DND-41 (cell line): ENCODE measurements around the gene COL26A1.
A peak's percentile ranks its signal among the peaks of the same experiment; 100 is the strongest.

Experiments
- ATAC-seq: fragments of 200-7000 bp; cut with Tn5 transposase; 3 replicates; pipeline ENCODE4 v1.9.1; 2021; ENCODE audit warnings: low read depth; ENCODE audit not compliant: insufficient read depth
- DNase-seq: peaks from one replicate; pipeline ENCODE4 v3.0.0-alpha.2; 2020
- H2AFZ ChIP-seq: 2 replicates; pipeline ENCODE4 v1.6.0; 2012; ENCODE audit warnings: low read depth, low read length
- H3K27ac ChIP-seq: 2 replicates; pipeline ENCODE4 v1.5.1; 2012; ENCODE audit warnings: low read length, inconsistent platforms
- H3K27me3 ChIP-seq: fragments of 200-600 bp; sonication (generic); 2 replicates; pipeline ENCODE4 v1.6.0; 2012; ENCODE audit warnings: low read length, mild to moderate bottlenecking, inconsistent platforms; ENCODE audit not compliant: insufficient read depth, poor library complexity
- H3K36me3 ChIP-seq: 2 replicates; pipeline ENCODE4 v1.5.1; 2012; ENCODE audit warnings: low read length, inconsistent platforms; ENCODE audit not compliant: insufficient read depth
- H3K4me1 ChIP-seq: 2 replicates; pipeline ENCODE4 v1.5.1; 2012; ENCODE audit warnings: mild to moderate bottlenecking, low read length; ENCODE audit not compliant: insufficient read depth
- H3K4me2 ChIP-seq: 2 replicates; pipeline ENCODE4 v1.6.0; 2012; ENCODE audit warnings: mild to moderate bottlenecking, moderate library complexity, low read length, inconsistent platforms; ENCODE audit not compliant: insufficient read depth
- H3K4me3 ChIP-seq, 2 experiments: fragments of 200-600 bp in 1 of 2; shearing (Covaris generic) in 1 of 2; 2 replicates each; pipeline ENCODE4 v1.5.1; 2012 to 2016; ENCODE audit warnings: inconsistent platforms in 2 of 2, low read length in 2 of 2, mild to moderate bottlenecking in 2 of 2, low read depth in 1 of 2, moderate library complexity in 1 of 2
- H3K79me2 ChIP-seq: 2 replicates; pipeline ENCODE4 v1.6.0; 2012; ENCODE audit warnings: low read length, inconsistent platforms; ENCODE audit not compliant: insufficient read depth
- H3K9ac ChIP-seq: 2 replicates; pipeline ENCODE4 v1.6.0; 2012; ENCODE audit warnings: low read depth, mild to moderate bottlenecking, inconsistent platforms, low read length, moderate library complexity
- H3K9me3 ChIP-seq: 2 replicates; pipeline ENCODE4 v1.5.1; 2012; ENCODE audit warnings: low read length, moderate library complexity, mild to moderate bottlenecking, inconsistent platforms; ENCODE audit not compliant: insufficient read depth, severe bottlenecking
- H4K20me1 ChIP-seq: 2 replicates; pipeline ENCODE4 v1.6.0; 2012; ENCODE audit warnings: low read length; ENCODE audit not compliant: insufficient read depth
- EZH2 ChIP-seq: IDR thresholded peaks from 3 replicates; pipeline ENCODE4 v1.6.1; 2012; ENCODE audit warnings: borderline replicate concordance, low read depth, mild to moderate bottlenecking, moderate library complexity, low read length, inconsistent platforms; ENCODE audit not compliant: severe bottlenecking
- TF ChIP-seq, protein P1 (sequence below): IDR thresholded peaks from 2 replicates; pipeline ENCODE4 v1.5.1; 2012; ENCODE audit warnings: borderline replicate concordance, low read length, moderate library complexity, mild to moderate bottlenecking; ENCODE audit not compliant: poor library complexity, severe bottlenecking; ENCODE audit errors: extremely low read depth

The COL26A1 gene

DNA sequence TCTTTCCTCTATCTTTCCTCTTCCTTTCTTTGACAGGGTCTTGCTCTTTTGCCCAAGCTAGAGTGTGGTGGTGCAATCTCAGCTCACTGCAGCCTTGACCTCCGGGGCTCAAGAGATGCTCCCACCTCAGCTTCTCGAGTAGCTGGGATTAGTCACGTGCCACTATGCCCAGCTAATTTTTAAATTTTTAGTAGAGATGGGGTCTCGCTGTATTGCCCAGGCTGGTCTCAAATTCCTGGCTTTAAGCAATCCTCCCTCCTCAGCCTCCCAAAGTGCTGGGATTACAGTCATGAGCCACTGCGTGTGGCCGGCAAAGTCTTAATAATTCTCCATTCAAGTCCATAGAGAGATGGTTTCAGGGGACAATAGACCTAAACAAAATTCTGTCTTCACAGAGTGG is 40.2 kb downstream of the COL26A1 start:
- H3K27ac ChIP-seq: no peak overlapping the region
- peaks cover 11% of the 10 kb centered on the region for H3K27me3 ChIP-seq

DNA sequence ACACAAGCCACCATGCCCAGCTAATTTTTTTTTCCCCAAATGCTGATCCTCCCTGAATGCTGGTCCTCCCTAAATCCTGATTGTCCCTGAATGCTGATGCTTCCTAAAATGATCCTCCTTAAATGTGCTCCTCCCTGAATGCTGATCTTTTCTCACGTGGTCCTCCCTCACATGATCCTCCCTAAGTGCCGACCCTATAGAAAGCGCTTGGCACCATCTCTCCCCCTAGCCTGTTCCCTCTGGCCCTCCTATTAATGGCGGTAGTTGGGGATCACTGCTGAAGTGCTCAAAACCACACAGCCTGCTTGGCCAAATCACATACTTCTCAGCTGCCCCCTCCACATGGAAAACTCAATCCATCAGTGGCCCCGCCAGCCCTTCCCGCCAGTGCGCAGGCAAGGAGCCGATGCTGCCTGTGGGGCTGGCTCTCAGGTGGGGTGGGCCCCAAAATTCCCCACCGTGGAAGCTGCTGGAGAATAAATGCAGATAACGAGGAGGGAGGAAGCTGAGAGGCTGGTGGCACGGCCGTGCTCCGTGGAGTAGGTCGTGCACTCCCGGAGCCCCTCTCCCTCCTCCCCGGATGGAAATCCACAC is 42.9 kb downstream of the COL26A1 start:
- Histone ChIP-seq H4K20me1 (0 out of 2 replicates have a peak, but pooled peaks cover 5% of the 10 kb centered on the region), H3K9me3 (peaks cover 8% of the 10 kb centered on the region), H3K36me3 (no peaks in the 10 kb centered on the region), H3K4me3 (no peak overlapping the region), H3K79me2 (no peaks in the 10 kb centered on the region), H2AFZ (no peak overlapping the region), H3K9ac (no peak overlapping the region), H3K4me1 (no peaks in the 10 kb centered on the region), H3K4me2 (no peak overlapping the region), H3K27me3 (peaks cover 11% of the 10 kb centered on the region), H3K27ac (no peak overlapping the region)
- ATAC-seq (no peak), DNase-seq (no peak)
- TF ChIP-seq, protein P1, sequence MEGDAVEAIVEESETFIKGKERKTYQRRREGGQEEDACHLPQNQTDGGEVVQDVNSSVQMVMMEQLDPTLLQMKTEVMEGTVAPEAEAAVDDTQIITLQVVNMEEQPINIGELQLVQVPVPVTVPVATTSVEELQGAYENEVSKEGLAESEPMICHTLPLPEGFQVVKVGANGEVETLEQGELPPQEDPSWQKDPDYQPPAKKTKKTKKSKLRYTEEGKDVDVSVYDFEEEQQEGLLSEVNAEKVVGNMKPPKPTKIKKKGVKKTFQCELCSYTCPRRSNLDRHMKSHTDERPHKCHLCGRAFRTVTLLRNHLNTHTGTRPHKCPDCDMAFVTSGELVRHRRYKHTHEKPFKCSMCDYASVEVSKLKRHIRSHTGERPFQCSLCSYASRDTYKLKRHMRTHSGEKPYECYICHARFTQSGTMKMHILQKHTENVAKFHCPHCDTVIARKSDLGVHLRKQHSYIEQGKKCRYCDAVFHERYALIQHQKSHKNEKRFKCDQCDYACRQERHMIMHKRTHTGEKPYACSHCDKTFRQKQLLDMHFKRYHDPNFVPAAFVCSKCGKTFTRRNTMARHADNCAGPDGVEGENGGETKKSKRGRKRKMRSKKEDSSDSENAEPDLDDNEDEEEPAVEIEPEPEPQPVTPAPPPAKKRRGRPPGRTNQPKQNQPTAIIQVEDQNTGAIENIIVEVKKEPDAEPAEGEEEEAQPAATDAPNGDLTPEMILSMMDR: no peak
- TF ChIP-seq EZH2: no peak

More for the DNA sequence above, 40.2 kb downstream of the COL26A1 start:
- Histone ChIP-seq H3K4me3 (no peak overlapping the region), H2AFZ (no peak overlapping the region), H3K79me2 (no peaks in the 10 kb centered on the region), H4K20me1 (peaks cover 5% of the 10 kb centered on the region; the same call in 1 of the 2 replicates), H3K36me3 (no peaks in the 10 kb centered on the region), H3K9ac (no peak overlapping the region), H3K4me1 (no peaks in the 10 kb centered on the region), H3K9me3 (no peaks in the 10 kb centered on the region), H3K4me2 (no peak overlapping the region)
- DNase-seq (no peak), ATAC-seq (no peak)
- no peak for TF ChIP-seq EZH2
- TF ChIP-seq, protein P1: no peak

GRCh38 chr7:101410743-101411507 is 48.2 kb downstream of the COL26A1 start:
- ATAC-seq (no peak), DNase-seq (peak; percentile 11)
- H3K4me1 ChIP-seq: no peaks in the 10 kb centered on the region
- no peak overlapping the region for H3K4me3 ChIP-seq
- no peak overlapping the region for H2AFZ ChIP-seq
- H3K79me2 ChIP-seq: no peaks in the 10 kb centered on the region
- TF ChIP-seq, protein P1: peak; percentile 74
- no peak for TF ChIP-seq EZH2
- no peak overlapping the region for H3K9ac ChIP-seq
- no peaks in the 10 kb centered on the region for H4K20me1 ChIP-seq
- no peaks in the 10 kb centered on the region for H3K36me3 ChIP-seq
- H3K4me2 ChIP-seq: no peak overlapping the region
- H3K9me3 ChIP-seq: peaks cover 11% of the 10 kb centered on the region
- no peak overlapping the region for H3K27ac ChIP-seq
- H3K27me3 ChIP-seq: no peaks in the 10 kb centered on the region
